ENCODE data around the gene ITPK1.

The ITPK1 gene

DNA sequence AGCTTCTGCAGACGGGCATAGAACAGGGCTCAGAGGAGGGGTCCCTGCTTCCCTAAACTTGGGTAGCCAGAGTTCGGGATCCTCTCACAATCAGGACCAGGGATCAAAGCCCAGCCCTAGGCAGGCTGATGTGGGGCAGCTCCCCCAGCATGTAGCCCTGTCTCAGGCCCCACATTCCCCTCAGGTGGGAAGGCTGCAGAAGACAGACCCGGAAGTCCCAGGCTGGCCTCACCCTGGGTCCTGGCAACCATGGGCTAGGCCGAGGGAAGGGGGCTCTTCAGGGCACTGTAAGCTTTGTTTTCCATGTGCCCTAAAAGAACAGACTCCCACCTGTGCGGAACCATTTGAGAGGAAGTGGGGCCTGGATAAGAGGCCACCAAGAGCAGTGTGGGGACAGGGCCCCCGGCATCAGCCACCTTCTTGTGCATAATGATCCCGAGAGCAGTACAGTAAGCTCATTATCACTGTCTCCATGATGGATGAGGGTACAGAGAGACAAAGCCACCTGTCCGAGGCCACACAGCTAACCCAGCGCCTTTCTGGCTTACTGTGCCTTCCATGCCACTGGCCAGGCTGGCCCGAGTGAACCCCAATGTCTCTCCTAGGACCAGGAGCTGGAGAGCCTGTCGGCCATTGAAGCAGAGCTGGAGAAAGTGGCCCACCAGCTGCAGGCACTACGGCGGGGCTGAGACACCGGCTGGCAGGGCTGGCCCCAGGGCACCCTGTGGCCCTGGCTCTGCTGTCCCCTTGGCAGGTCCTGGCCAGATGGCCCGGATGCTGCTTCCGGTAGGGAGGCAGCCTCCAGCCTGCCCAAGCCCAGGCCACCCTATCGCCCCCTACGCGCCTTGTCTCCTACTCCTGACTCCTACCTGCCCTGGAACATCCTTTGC is 181.3 kb downstream of the ITPK1 start:
- no peaks in the 10 kb centered on the region for H3K79me2 ChIP-seq (ENCODE audit: insufficient read depth, low read depth)
- no peaks in the 10 kb centered on the region for H3K4me1 ChIP-seq (ENCODE audit: low read depth, poor library complexity, severe bottlenecking)
- TF ChIP-seq, protein P1, sequence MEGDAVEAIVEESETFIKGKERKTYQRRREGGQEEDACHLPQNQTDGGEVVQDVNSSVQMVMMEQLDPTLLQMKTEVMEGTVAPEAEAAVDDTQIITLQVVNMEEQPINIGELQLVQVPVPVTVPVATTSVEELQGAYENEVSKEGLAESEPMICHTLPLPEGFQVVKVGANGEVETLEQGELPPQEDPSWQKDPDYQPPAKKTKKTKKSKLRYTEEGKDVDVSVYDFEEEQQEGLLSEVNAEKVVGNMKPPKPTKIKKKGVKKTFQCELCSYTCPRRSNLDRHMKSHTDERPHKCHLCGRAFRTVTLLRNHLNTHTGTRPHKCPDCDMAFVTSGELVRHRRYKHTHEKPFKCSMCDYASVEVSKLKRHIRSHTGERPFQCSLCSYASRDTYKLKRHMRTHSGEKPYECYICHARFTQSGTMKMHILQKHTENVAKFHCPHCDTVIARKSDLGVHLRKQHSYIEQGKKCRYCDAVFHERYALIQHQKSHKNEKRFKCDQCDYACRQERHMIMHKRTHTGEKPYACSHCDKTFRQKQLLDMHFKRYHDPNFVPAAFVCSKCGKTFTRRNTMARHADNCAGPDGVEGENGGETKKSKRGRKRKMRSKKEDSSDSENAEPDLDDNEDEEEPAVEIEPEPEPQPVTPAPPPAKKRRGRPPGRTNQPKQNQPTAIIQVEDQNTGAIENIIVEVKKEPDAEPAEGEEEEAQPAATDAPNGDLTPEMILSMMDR (conservative IDR thresholded peaks at IDR 0.05; ENCODE audit: low read depth, low read length): no peak
- H3K4me3 ChIP-seq (IDR thresholded peaks at IDR 0.05; ENCODE audit: insufficient read depth, low read depth, low read length): no peak overlapping the region
- no peak overlapping the region for H2AFZ ChIP-seq (ENCODE audit: low read depth)
- no peak overlapping the region for H3K4me2 ChIP-seq
- no peaks in the 10 kb centered on the region for H3K36me3 ChIP-seq (ENCODE audit: insufficient read depth)
- no peaks in the 10 kb centered on the region for H3K27me3 ChIP-seq (ENCODE audit: insufficient read depth, low read depth)
- no peak overlapping the region for H3K9ac ChIP-seq
- no peaks in the 10 kb centered on the region for H4K20me1 ChIP-seq (ENCODE audit: insufficient read depth)
- no peak overlapping the region for H3K27ac ChIP-seq

DNA sequence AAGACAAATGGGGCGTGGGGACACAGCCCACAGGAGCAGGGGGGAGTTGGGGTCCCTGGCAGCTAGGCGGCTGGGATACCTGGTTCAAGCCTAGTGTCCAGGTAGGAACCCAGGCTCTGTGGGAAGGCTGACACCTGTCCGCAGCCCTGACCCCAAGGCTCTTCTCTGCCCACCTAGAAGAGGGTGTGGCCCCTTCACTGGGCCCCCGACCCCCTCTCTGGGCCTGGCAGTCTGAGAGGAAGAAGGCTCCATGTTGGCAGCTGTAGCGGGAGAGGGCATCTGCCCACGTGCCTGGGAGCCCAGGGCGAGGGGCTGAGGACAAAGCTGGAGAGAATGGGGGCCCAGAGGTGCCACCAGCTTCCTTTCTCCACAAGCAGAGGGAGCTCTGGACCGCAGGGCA is 182.2 kb downstream of the ITPK1 start:
- Histone ChIP-seq H3K4me3 (IDR thresholded peaks at IDR 0.05; ENCODE audit: insufficient read depth, low read depth, low read length) (no peak overlapping the region), H3K79me2 (ENCODE audit: insufficient read depth, low read depth) (no peaks in the 10 kb centered on the region)

DNA sequence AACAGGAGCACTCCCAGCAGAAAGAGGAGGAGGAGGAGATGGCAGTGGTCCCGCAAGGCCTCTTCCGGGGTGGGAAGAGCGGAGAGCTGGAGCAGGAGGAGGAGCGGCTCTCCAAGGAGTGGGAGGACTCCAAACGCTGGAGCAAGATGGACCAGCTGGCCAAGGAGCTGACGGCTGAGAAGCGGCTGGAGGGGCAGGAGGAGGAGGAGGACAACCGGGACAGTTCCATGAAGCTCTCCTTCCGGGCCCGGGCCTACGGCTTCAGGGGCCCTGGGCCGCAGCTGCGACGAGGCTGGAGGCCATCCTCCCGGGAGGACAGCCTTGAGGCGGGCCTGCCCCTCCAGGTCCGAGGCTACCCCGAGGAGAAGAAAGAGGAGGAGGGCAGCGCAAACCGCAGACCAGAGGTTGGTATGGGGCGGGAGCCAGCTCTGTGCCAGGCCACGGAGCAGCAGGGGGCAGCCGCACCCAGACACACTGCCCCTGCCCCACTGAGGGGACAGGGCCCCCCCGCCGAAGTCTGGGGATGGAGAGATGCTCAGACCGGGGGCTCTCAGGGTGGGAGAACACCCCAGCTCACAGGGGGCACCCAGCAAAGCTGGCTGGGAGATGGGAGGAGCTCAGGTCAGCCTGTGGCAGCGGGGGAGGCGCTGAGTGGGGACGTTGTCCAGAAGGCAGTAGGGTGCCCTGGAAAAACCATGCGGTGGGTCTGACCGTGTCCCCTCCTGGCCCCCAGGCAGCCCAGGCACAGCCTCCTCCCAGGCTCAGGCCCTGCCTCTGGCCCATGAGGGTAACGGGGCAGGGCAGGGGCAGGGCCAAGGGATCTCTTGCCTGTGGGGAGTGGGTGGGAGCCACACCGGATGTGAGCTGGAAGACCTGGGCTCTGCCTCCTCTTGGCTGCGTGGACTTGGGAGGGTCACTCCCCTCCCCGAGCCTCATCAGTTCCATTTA is 183.0 kb downstream of the ITPK1 start:
- Histone ChIP-seq H3K27ac (no peak overlapping the region), H3K79me2 (ENCODE audit: insufficient read depth, low read depth) (no peaks in the 10 kb centered on the region), H3K27me3 (ENCODE audit: insufficient read depth, low read depth) (no peaks in the 10 kb centered on the region), H3K9ac (no peak overlapping the region), H3K4me1 (ENCODE audit: low read depth, poor library complexity, severe bottlenecking) (no peaks in the 10 kb centered on the region), H3K4me3 (IDR thresholded peaks at IDR 0.05; ENCODE audit: insufficient read depth, low read depth, low read length) (no peak overlapping the region), H3K36me3 (ENCODE audit: insufficient read depth) (no peaks in the 10 kb centered on the region), H2AFZ (ENCODE audit: low read depth) (no peak overlapping the region), H3K4me2 (no peak overlapping the region), H4K20me1 (ENCODE audit: insufficient read depth) (no peaks in the 10 kb centered on the region)
- TF ChIP-seq, protein P1 (conservative IDR thresholded peaks at IDR 0.05; ENCODE audit: low read depth, low read length): no peak

More for the DNA sequence above, 182.2 kb downstream of the ITPK1 start:
- Histone ChIP-seq H3K9ac (no peak overlapping the region), H3K36me3 (ENCODE audit: insufficient read depth) (no peaks in the 10 kb centered on the region), H3K4me2 (no peak overlapping the region), H3K27me3 (ENCODE audit: insufficient read depth, low read depth) (no peaks in the 10 kb centered on the region), H2AFZ (ENCODE audit: low read depth) (no peak overlapping the region), H4K20me1 (ENCODE audit: insufficient read depth) (no peaks in the 10 kb centered on the region), H3K27ac (no peak overlapping the region), H3K4me1 (ENCODE audit: low read depth, poor library complexity, severe bottlenecking) (no peaks in the 10 kb centered on the region)
- TF ChIP-seq, protein P1 (conservative IDR thresholded peaks at IDR 0.05; ENCODE audit: low read depth, low read length): no peak

DNA sequence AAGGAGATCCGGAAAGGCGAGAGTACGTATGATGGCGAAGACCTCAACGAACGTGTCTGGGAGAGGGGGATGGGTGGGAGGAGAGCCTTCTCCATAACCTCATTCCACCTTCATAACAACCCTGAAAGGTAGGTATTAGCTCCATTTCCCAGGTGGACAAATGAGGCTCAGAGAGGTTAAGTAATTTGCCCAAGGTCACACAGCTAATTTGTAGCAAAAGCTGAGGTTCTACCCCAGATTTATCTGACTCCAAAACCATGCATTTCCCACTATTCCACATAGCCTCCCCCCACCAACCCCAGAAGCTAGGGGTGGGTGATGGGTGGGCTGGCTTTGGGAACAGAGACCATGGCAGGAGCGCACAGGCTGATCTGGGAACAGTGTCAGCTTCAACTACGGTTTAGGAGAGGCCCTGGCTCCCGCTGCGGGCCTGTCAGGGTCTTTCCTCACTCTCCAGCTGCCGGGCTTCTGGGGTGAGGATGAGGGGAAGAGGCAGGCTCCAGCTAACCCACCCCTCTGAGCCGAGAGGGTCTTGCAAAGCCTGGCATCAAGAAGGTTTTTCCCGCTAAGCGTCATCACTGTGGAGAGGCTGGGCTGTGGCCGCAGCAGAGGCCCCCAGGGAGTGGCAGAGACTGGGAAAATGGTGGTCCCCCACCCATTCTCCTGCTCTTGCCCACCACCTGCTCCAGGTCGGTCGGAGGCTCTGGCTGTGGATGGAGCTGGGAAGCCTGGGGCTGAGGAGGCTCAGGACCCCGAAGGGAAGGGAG is 183.9 kb downstream of the ITPK1 start:
- Histone ChIP-seq H3K4me3 (IDR thresholded peaks at IDR 0.05; ENCODE audit: insufficient read depth, low read depth, low read length) (no peak overlapping the region), H3K36me3 (ENCODE audit: insufficient read depth) (no peaks in the 10 kb centered on the region), H3K27ac (no peak overlapping the region), H3K9ac (no peak overlapping the region), H3K4me2 (no peak overlapping the region), H3K27me3 (ENCODE audit: insufficient read depth, low read depth) (no peaks in the 10 kb centered on the region), H2AFZ (ENCODE audit: low read depth) (no peak overlapping the region), H3K79me2 (ENCODE audit: insufficient read depth, low read depth) (no peaks in the 10 kb centered on the region), H3K4me1 (ENCODE audit: low read depth, poor library complexity, severe bottlenecking) (no peaks in the 10 kb centered on the region), H4K20me1 (ENCODE audit: insufficient read depth) (no peaks in the 10 kb centered on the region)
- TF ChIP-seq, protein P1 (conservative IDR thresholded peaks at IDR 0.05; ENCODE audit: low read depth, low read length): no peak

All from KMS-11 (cell line).